ENCODE results near the gene ANKRD44.

Gene ANKRD44

DNA sequence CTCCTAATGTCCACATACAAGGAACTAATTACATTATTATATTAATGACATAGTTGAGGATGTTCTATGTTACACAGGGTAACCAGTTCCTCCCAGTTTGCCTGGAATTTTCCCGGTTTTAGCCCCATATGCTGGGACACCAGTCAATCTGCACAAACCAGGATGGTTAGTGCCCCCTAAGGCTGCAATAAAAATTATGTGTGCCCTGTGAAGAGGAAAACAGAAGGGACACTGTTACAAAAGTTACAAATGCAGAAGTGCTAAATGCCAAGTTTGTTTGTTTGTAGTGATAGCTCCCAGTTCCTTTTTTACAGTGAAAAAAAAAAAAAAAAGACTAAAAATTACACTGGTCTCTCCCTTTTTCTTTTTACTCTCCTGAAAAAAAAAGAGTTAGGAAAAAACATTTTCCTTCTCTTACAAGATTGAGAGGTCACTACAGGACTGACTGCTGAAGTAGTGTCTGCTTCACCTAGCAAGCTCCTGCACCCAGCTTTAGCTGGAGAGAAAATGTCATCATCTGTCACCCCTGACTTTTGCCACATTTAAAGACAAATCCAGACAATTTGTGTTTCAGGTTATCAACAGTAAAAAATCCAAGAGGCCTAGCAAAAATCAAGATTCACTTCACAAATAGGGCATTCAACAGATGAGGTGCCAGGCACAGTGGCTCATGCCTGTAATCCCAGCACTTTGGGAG, 3.2 kb downstream of the ANKRD44 start:
- DNase-seq (ENCODE audit: low read depth, low spot score): no peak
- ChIA-PET POLR2A (no interaction called here), CTCF (interaction anchor here (0.5 to 3.3 kb wide), 4 partner anchors 49 to 194 kb away, joined by 3 to 14 read pairs (median 3); no protein-coding TSS in a partner anchor)
- TF ChIP-seq, protein P1, sequence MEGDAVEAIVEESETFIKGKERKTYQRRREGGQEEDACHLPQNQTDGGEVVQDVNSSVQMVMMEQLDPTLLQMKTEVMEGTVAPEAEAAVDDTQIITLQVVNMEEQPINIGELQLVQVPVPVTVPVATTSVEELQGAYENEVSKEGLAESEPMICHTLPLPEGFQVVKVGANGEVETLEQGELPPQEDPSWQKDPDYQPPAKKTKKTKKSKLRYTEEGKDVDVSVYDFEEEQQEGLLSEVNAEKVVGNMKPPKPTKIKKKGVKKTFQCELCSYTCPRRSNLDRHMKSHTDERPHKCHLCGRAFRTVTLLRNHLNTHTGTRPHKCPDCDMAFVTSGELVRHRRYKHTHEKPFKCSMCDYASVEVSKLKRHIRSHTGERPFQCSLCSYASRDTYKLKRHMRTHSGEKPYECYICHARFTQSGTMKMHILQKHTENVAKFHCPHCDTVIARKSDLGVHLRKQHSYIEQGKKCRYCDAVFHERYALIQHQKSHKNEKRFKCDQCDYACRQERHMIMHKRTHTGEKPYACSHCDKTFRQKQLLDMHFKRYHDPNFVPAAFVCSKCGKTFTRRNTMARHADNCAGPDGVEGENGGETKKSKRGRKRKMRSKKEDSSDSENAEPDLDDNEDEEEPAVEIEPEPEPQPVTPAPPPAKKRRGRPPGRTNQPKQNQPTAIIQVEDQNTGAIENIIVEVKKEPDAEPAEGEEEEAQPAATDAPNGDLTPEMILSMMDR (IDR thresholded peaks at IDR 0.05; ENCODE audit: insufficient read depth, low read length, missing control alignments): no peak
- no peak overlapping the region for H3K4me3 ChIP-seq (ENCODE audit: low read depth, low read length)

DNA sequence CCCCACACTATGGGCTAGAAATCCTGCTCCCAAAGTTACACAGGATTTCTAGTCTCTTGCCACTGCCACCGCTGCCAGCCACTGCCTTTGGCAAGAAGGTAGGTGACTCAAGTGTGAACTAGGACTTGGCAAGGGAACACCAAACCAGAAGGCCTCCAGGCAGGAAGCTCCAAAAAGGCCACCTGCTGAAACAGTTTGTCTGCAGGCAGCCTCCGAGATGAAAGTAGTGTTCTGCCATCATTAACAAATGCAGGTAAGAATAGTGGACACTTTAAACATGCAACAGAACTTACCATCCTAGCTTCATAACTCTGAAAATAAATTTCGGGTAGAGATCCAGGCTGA, 3.9 kb downstream of the ANKRD44 start:
- ChIA-PET CTCF (interaction anchor here (0.6 to 1.0 kb wide), 2 partner anchors 125 to 179 kb away, joined by 3 read pairs; no protein-coding TSS in a partner anchor), POLR2A (no interaction called here)
- no peak overlapping the region for H3K4me3 ChIP-seq (ENCODE audit: low read depth, low read length)
- no peak for DNase-seq (ENCODE audit: low read depth, low spot score)
- TF ChIP-seq, protein P1 (IDR thresholded peaks at IDR 0.05; ENCODE audit: insufficient read depth, low read length, missing control alignments): no peak

GRCh38 chr2:197306024-197306695, 4.4 kb downstream of the ANKRD44 start:
- POLR2A ChIA-PET: no interaction called here
- H3K4me3 ChIP-seq (ENCODE audit: low read depth, low read length): no peak overlapping the region
- no peak for DNase-seq (ENCODE audit: low read depth, low spot score)
- CTCF ChIA-PET: interaction anchor here (1.0 to 3.2 kb wide), 2 partner anchors 179 to 193 kb away, joined by 3 to 10 read pairs; no protein-coding TSS in a partner anchor
- TF ChIP-seq, protein P1 (IDR thresholded peaks at IDR 0.05; ENCODE audit: insufficient read depth, low read length, missing control alignments): no peak

GRCh38 chr2:197304556-197305011, 6.0 kb downstream of the ANKRD44 start:
- ChIA-PET CTCF (interaction anchor here (1.1 to 3.2 kb wide), 3 partner anchors 111 to 191 kb away, joined by 3 to 11 read pairs (median 10); no protein-coding TSS in a partner anchor), POLR2A (no interaction called here)
- TF ChIP-seq, protein P1 (IDR thresholded peaks at IDR 0.05; ENCODE audit: insufficient read depth, low read length, missing control alignments): no peak
- DNase-seq (ENCODE audit: low read depth, low spot score): no peak
- no peak overlapping the region for H3K4me3 ChIP-seq (ENCODE audit: low read depth, low read length)

DNA sequence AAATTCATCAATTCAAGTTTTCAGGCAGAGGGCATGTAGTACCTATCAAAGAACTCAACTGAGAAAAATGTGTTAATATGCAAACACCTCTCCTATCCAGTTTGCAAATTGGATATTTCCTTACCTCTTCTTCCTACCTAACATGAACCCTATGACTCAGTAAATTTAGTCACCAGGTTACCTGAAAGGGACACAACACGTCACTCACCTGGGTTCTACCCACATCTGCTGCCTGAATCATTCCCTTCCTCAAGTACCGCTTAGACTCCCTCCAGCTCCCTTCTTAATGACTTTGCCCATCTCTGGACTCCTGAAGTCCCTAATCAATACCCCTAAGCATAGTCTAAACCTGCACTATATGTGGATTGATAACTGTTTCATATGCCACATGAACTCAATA, 10.4 kb downstream of the ANKRD44 start:
- POLR2A ChIA-PET: no interaction called here
- TF ChIP-seq, protein P1 (IDR thresholded peaks at IDR 0.05; ENCODE audit: insufficient read depth, low read length, missing control alignments): no peak
- H3K4me3 ChIP-seq (ENCODE audit: low read depth, low read length): no peak overlapping the region
- CTCF ChIA-PET: interaction anchor here (0.6 to 0.9 kb wide), 2 partner anchors 9 to 12 kb away, joined by 3 read pairs; no protein-coding TSS in a partner anchor
- no peak for DNase-seq (ENCODE audit: low read depth, low spot score)

DNA sequence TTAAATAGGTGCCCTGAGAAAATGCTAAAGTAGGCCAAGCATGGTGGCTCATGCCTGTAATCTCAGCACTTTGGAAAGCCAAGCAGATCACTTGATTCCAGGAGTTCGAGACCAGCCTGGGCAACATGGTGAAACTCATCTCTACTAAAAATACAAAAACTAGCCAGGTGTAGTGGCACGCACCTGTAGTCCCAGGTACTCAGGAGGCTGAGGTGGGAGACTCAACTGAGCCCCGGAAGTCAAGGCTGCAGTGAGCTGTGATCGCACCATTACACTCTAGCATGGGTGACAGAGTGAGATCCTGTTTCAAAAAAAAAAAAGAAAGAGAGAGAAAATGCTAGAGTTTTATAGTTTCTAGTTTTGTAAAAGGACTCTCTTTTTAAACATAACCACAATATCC, 12.0 kb downstream of the ANKRD44 start:
- TF ChIP-seq, protein P1 (IDR thresholded peaks at IDR 0.05; ENCODE audit: insufficient read depth, low read length, missing control alignments): no peak
- CTCF ChIA-PET: no interaction called here
- no peak overlapping the region for H3K4me3 ChIP-seq (ENCODE audit: low read depth, low read length)
- POLR2A ChIA-PET: no interaction called here
- DNase-seq (ENCODE audit: low read depth, low spot score): no peak

All from AG04449 (cell line).